Measurements from ENCODE around the gene SERPINC1. TPM values are rescaled to one million over a fixed set of nuclear protein-coding genes. Genes with fewer than 3 reads are reported as not detected.
A peak's percentile ranks its signal among the peaks of the same experiment; 100 is the strongest.

The SERPINC1 gene
- total and polyA plus RNA-seq, 9 of the 15 experiments (the other 6 are each of a cell fraction or from before 2014, with no cell fraction given) = 0.07 to 1.2 (median 0.50) TPM

- TF ChIP-seq, protein P1, sequence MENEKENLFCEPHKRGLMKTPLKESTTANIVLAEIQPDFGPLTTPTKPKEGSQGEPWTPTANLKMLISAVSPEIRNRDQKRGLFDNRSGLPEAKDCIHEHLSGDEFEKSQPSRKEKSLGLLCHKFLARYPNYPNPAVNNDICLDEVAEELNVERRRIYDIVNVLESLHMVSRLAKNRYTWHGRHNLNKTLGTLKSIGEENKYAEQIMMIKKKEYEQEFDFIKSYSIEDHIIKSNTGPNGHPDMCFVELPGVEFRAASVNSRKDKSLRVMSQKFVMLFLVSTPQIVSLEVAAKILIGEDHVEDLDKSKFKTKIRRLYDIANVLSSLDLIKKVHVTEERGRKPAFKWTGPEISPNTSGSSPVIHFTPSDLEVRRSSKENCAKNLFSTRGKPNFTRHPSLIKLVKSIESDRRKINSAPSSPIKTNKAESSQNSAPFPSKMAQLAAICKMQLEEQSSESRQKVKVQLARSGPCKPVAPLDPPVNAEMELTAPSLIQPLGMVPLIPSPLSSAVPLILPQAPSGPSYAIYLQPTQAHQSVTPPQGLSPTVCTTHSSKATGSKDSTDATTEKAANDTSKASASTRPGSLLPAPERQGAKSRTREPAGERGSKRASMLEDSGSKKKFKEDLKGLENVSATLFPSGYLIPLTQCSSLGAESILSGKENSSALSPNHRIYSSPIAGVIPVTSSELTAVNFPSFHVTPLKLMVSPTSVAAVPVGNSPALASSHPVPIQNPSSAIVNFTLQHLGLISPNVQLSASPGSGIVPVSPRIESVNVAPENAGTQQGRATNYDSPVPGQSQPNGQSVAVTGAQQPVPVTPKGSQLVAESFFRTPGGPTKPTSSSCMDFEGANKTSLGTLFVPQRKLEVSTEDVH (IDR thresholded peaks at IDR 0.05; ENCODE audit: low read depth, partially characterized antibody) = no peak
- TF ChIP-seq MAFK (IDR thresholded peaks at IDR 0.05; ENCODE audit: low read length) = peak; percentile 63; the same call in 1 of the 2 replicates
- peak; percentile 95 for TF ChIP-seq ZNF316 (IDR thresholded peaks at IDR 0.05)
- TF ChIP-seq, protein P2, sequence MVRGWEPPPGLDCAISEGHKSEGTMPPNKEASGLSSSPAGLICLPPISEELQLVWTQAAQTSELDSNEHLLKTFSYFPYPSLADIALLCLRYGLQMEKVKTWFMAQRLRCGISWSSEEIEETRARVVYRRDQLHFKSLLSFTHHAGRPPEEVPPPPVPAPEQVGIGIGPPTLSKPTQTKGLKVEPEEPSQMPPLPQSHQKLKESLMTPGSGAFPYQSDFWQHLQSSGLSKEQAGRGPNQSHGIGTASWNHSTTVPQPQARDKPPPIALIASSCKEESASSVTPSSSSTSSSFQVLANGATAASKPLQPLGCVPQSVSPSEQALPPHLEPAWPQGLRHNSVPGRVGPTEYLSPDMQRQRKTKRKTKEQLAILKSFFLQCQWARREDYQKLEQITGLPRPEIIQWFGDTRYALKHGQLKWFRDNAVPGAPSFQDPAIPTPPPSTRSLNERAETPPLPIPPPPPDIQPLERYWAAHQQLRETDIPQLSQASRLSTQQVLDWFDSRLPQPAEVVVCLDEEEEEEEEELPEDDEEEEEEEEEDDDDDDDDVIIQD (CRISPR knock-in tag; IDR thresholded peaks at IDR 0.05) = no peak
- no peak for TF ChIP-seq XRCC5 (IDR thresholded peaks at IDR 0.05; ENCODE audit: low read depth, low read length)
- peak; percentile 66; the same call in 1 of the 2 replicates for TF ChIP-seq MAFF (IDR thresholded peaks at IDR 0.05; ENCODE audit: low read length)
- TF ChIP-seq NFE2L1 (tag; IDR thresholded peaks at IDR 0.05; ENCODE audit: borderline replicate concordance, low read depth) = peak; percentile 56
- no peak for TF ChIP-seq FOXP1 (CRISPR knock-in tag; IDR thresholded peaks at IDR 0.05)
- no peak for TF ChIP-seq ZNF668 (CRISPR knock-in tag; IDR thresholded peaks at IDR 0.05)
- TF ChIP-seq NFE2 (IDR thresholded peaks at IDR 0.05; ENCODE audit: low read depth) = peak; percentile 75
- peak; percentile 91 for TF ChIP-seq MAFG (tag; conservative IDR thresholded peaks at IDR 0.05)
Measured at GRCh38 chr1:173925306-173926242, 8.4 kb upstream of the SERPINC1 start (continued).

Measured in K562 (cell line).